IPS-18c (cell line): ENCODE data around the gene CDH15.

ENCODE experiments used
- H3K4me3 ChIP-seq: 2 replicates; pipeline ENCODE4 v1.7.0; 2013; ENCODE audit warnings: low read depth, mild to moderate bottlenecking, low read length, moderate library complexity; ENCODE audit not compliant: insufficient read depth
- H3K9me3 ChIP-seq: one replicate; pipeline ENCODE4 v1.6.1; 2013; ENCODE audit warnings: mild to moderate bottlenecking, low read length, moderate library complexity; ENCODE audit not compliant: control insufficient read depth, insufficient read depth

The CDH15 gene

GRCh38 chr16:89171216-89172170, at the start of gene CDH15:
CDH15 (plus strand) TSS chr16:89171748; CDS start chr16:89171832, 84 bp downstream.
- Histone ChIP-seq H3K4me3 (peak within 1 kb of the TSS; percentile 50), H3K9me3 (peaks cover 2% of the 10 kb centered on the region)

- no peak overlapping the region for H3K4me3 ChIP-seq
- peaks cover 3% of the 10 kb centered on the region for H3K9me3 ChIP-seq
Observed at GRCh38 chr16:89122322-89122851, 49.2 kb upstream of the CDH15 start.

- Histone ChIP-seq H3K4me3 (no peak overlapping the region), H3K9me3 (peaks cover 3% of the 10 kb centered on the region)
Observed at GRCh38 chr16:89123001-89123830, 48.3 kb upstream of the CDH15 start.

- peaks cover 3% of the 10 kb centered on the region for H3K9me3 ChIP-seq
- no peak overlapping the region for H3K4me3 ChIP-seq
Observed at GRCh38 chr16:89123831-89124100, 47.8 kb upstream of the CDH15 start.

GRCh38 chr16:89129378-89129777, 42.2 kb upstream of the CDH15 start:
- H3K9me3 ChIP-seq: peaks cover 3% of the 10 kb centered on the region
- H3K4me3 ChIP-seq: no peak overlapping the region

GRCh38 chr16:89130448-89130847, 41.1 kb upstream of the CDH15 start:
- Histone ChIP-seq H3K4me3 (no peak overlapping the region), H3K9me3 (peaks cover 1% of the 10 kb centered on the region)

GRCh38 chr16:89131783-89132182, 39.8 kb upstream of the CDH15 start:
- Histone ChIP-seq H3K9me3 (no peaks in the 10 kb centered on the region), H3K4me3 (no peak overlapping the region)

GRCh38 chr16:89132194-89133005, 39.1 kb upstream of the CDH15 start:
- H3K4me3 ChIP-seq: no peak overlapping the region
- no peaks in the 10 kb centered on the region for H3K9me3 ChIP-seq

- Histone ChIP-seq H3K9me3 (no peaks in the 10 kb centered on the region), H3K4me3 (no peak overlapping the region)
Observed at GRCh38 chr16:89133457-89134127, 38.0 kb upstream of the CDH15 start.

GRCh38 chr16:89134269-89134668, 37.3 kb upstream of the CDH15 start:
- H3K4me3 ChIP-seq: no peak overlapping the region
- no peaks in the 10 kb centered on the region for H3K9me3 ChIP-seq

- H3K4me3 ChIP-seq: no peak overlapping the region
- H3K9me3 ChIP-seq: no peaks in the 10 kb centered on the region
Observed at GRCh38 chr16:89135166-89135565, 36.4 kb upstream of the CDH15 start.

- no peak overlapping the region for H3K4me3 ChIP-seq
- no peaks in the 10 kb centered on the region for H3K9me3 ChIP-seq
Observed at GRCh38 chr16:89135971-89136765, 35.4 kb upstream of the CDH15 start.

GRCh38 chr16:89136931-89137330, 34.6 kb upstream of the CDH15 start:
- H3K9me3 ChIP-seq: peaks cover 4% of the 10 kb centered on the region
- no peak overlapping the region for H3K4me3 ChIP-seq

GRCh38 chr16:89137666-89138512, 33.7 kb upstream of the CDH15 start:
- H3K9me3 ChIP-seq: peaks cover 4% of the 10 kb centered on the region
- H3K4me3 ChIP-seq: no peak overlapping the region

- Histone ChIP-seq H3K4me3 (no peak overlapping the region), H3K9me3 (peaks cover 4% of the 10 kb centered on the region)
Observed at GRCh38 chr16:89138513-89138795, 33.1 kb upstream of the CDH15 start.
